GM23338 (cell line): ENCODE results near the gene ADSL. TPM values are rescaled to one million over a fixed set of nuclear protein-coding genes. Genes with fewer than 3 reads are reported as not detected.

Source experiments
- ATAC-seq: fragments of 200-7000 bp; cut with Tn5 transposase; 3 replicates; pipeline ENCODE4 v1.9.1; 2020
- DNase-seq: peaks from one replicate; pipeline ENCODE4 v3.0.0-alpha.2; 2015; ENCODE audit warnings: low spot score
- H2AFZ ChIP-seq: fragments of 200-600 bp; sonication (generic); 2 replicates; pipeline ENCODE4 v1.8.0; 2016; ENCODE audit warnings: antibody characterized with exemption, mild to moderate bottlenecking, moderate library complexity
- H3F3A ChIP-seq: fragments of 200-600 bp; sonication (generic); replicated peaks from 2 replicates; pipeline ENCODE4 v1.8.0; 2017; ENCODE audit warnings: antibody characterized with exemption, mixed run types, low read depth
- H3K27ac ChIP-seq: fragments of 200-600 bp; sonication (generic); 2 replicates; pipeline ENCODE4 v1.6.1; 2016; ENCODE audit warnings: low read depth
- H3K27me3 ChIP-seq: fragments of 200-600 bp; sonication (generic); 2 replicates; pipeline ENCODE4 v1.8.0; 2016; ENCODE audit warnings: mild to moderate bottlenecking, mixed run types, moderate library complexity; ENCODE audit not compliant: insufficient read depth
- H3K36me3 ChIP-seq: fragments of 200-600 bp; sonication (generic); 2 replicates; pipeline ENCODE4 v1.8.0; 2016; ENCODE audit warnings: mild to moderate bottlenecking; ENCODE audit not compliant: insufficient read depth
- H3K4me1 ChIP-seq: fragments of 200-600 bp; sonication (generic); 2 replicates; pipeline ENCODE4 v1.8.0; 2016; ENCODE audit warnings: mild to moderate bottlenecking, moderate library complexity; ENCODE audit not compliant: insufficient read depth
- H3K4me2 ChIP-seq: fragments of 200-600 bp; sonication (generic); 2 replicates; pipeline ENCODE4 v1.7.1; 2017; ENCODE audit warnings: mixed run types
- H3K4me3 ChIP-seq: fragments of 200-600 bp; sonication (generic); 2 replicates; pipeline ENCODE4 v1.6.1; 2016; ENCODE audit warnings: mixed run types
- H3K79me2 ChIP-seq: fragments of 200-600 bp; sonication (generic); replicated peaks from 2 replicates; pipeline ENCODE4 v1.8.0; 2017; ENCODE audit warnings: mild to moderate bottlenecking; ENCODE audit not compliant: insufficient read depth
- H3K9me2 ChIP-seq: fragments of 200-600 bp; sonication (generic); 2 replicates; pipeline ENCODE4 v1.8.0; 2017; ENCODE audit not compliant: insufficient read depth
- H4K20me1 ChIP-seq: fragments of 200-600 bp; sonication (generic); replicated peaks from 2 replicates; pipeline ENCODE4 v1.8.0; 2017; ENCODE audit warnings: mild to moderate bottlenecking; ENCODE audit not compliant: insufficient read depth
- H3K27ac Mint-ChIP-seq: 2 replicates; pipeline ENCODE4 v1.8.0; 2020; ENCODE audit warnings: inconsistent platforms, mild to moderate bottlenecking, moderate library complexity, mixed read lengths
- H3K27me3 Mint-ChIP-seq: 3 replicates; pipeline ENCODE4 v1.8.0; 2022; ENCODE audit warnings: low read depth, mild to moderate bottlenecking, moderate library complexity, mixed read lengths, inconsistent platforms; ENCODE audit not compliant: insufficient read depth, poor library complexity
- H3K36me3 Mint-ChIP-seq: 3 replicates; pipeline ENCODE4 v1.8.0; 2021; ENCODE audit warnings: low read depth, mild to moderate bottlenecking, inconsistent platforms, moderate library complexity, mixed read lengths
- H3K4me1 Mint-ChIP-seq: 3 replicates; pipeline ENCODE4 v1.8.0; 2020; ENCODE audit warnings: mild to moderate bottlenecking, inconsistent platforms, mixed read lengths
- H3K4me3 Mint-ChIP-seq: 3 replicates; pipeline ENCODE4 v1.8.0; 2021; ENCODE audit warnings: moderate library complexity, mild to moderate bottlenecking, inconsistent platforms, mixed read lengths
- H3K9me3 Mint-ChIP-seq: 3 replicates; pipeline ENCODE4 v1.8.0; 2020; ENCODE audit warnings: moderate library complexity, mild to moderate bottlenecking, inconsistent platforms, mixed read lengths
- EZH2 ChIP-seq: fragments of 200-600 bp; sonication (generic); IDR thresholded peaks from one replicate; pipeline ENCODE4 v1.8.0; 2017; ENCODE audit warnings: antibody characterized with exemption, mild to moderate bottlenecking, low read depth; ENCODE audit not compliant: unreplicated experiment
- JUNB ChIP-seq: IDR thresholded peaks from one replicate; pipeline ENCODE4 v1.6.1; 2016; ENCODE audit warnings: antibody characterized with exemption; ENCODE audit not compliant: unreplicated experiment
- NANOG ChIP-seq: IDR thresholded peaks from 2 replicates; pipeline ENCODE4 v1.6.1; 2016; ENCODE audit warnings: antibody characterized with exemption, borderline replicate concordance
- REST ChIP-seq: IDR thresholded peaks from one replicate; pipeline ENCODE4 v1.6.1; 2018; ENCODE audit warnings: antibody characterized with exemption; ENCODE audit not compliant: unreplicated experiment
- ZNF331 ChIP-seq: fragments of 250-450 bp; sonication (Bioruptor Pico); IDR thresholded peaks from 2 replicates; pipeline ENCODE4 v1.5.0; 2020; ENCODE audit warnings: low read depth, mild to moderate bottlenecking, moderate library complexity
- ZNF462 ChIP-seq: fragments of 250-450 bp; sonication (Bioruptor Pico); IDR thresholded peaks from 2 replicates; pipeline ENCODE4 v1.5.0; 2020; ENCODE audit warnings: mild to moderate bottlenecking, moderate library complexity
- polyA plus RNA-seq: library from polyadenylated mRNA; unstranded; fragments of >200 nt; fragmentation: Nextera tagmentation; extraction: Ambion mirVana; gene quantifications from 2 replicates; pipeline ENCODE4 v1.2.1, GENCODE V29; 2016
- total RNA-seq: library from RNA; depleted of rRNA; stranded (reverse); fragments of >200 nt; shearing (Covaris generic); gene quantifications from 2 replicates; pipeline ENCODE4 v1.2.3, GENCODE V29; 2014

The ADSL gene
- total and polyA plus RNA-seq, 2 experiments from 2014 or later, result 120 to 232 TPM

GRCh38 chr22:40366068-40366467 is 19.8 kb downstream of the ADSL start (continued):
- TF ChIP-seq ZNF462 (CRISPR knock-in tag), result no peak

- Mint-ChIP-seq H3K9me3 (no peaks in the 10 kb centered on the region), H3K4me3 (no peak overlapping the region), H3K4me1 (peaks cover 6% of the 10 kb centered on the region; the same call in 1 of the 3 replicates), H3K27ac (no peak overlapping the region), H3K27me3 (peaks cover 6% of the 10 kb centered on the region), H3K36me3 (peaks cover 77% of the 10 kb centered on the region)
- Histone ChIP-seq H3F3A (peaks cover 64% of the 10 kb centered on the region), H4K20me1 (peaks cover 21% of the 10 kb centered on the region), H3K4me1 (no peaks in the 10 kb centered on the region), H2AFZ (no peak overlapping the region), H3K4me2 (no peak overlapping the region), H3K9me2 (no peaks in the 10 kb centered on the region), H3K79me2 (peaks cover 6% of the 10 kb centered on the region), H3K27ac (no peak overlapping the region), H3K4me3 (no peak overlapping the region), H3K36me3 (peaks cover 60% of the 10 kb centered on the region), H3K27me3 (no peaks in the 10 kb centered on the region)
- ATAC-seq (no peak), DNase-seq (no peak)
- no peak for TF ChIP-seq JUNB
- no peak for TF ChIP-seq EZH2
- no peak for TF ChIP-seq REST
- no peak for TF ChIP-seq ZNF462 (CRISPR knock-in tag)
- no peak for TF ChIP-seq NANOG
- TF ChIP-seq ZNF331, result no peak
These were observed 21.0 kb downstream of the ADSL start for GRCh38 chr22:40367342-40367741.
